ENCODE measurements around the gene TSPAN10.

Gene TSPAN10

DNA sequence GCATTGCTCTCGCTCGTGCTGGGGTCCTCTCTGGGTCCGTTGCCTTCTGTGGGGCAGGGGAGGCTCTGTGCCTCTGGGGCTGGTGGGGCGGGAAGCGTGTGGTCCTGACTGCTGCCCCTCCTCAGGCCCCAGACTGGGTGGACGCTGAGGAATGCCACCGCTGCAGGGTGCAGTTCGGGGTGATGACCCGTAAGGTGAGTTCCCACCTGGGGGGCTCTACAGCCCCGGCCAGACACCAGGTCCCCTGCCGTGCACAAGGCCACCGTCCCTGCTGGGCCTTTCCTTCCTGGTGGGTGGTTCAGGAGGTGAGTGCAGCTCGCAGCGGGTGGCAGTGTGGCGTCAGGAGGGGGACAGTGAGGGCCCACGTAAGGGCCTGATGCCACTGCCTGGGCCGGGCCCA lies 53.6 kb downstream of the TSPAN10 start:
- DNase-seq: no peak

- no peak for DNase-seq
These were observed 54.2 kb downstream of the TSPAN10 start for GRCh38 chr17:81691196-81691595.

DNA sequence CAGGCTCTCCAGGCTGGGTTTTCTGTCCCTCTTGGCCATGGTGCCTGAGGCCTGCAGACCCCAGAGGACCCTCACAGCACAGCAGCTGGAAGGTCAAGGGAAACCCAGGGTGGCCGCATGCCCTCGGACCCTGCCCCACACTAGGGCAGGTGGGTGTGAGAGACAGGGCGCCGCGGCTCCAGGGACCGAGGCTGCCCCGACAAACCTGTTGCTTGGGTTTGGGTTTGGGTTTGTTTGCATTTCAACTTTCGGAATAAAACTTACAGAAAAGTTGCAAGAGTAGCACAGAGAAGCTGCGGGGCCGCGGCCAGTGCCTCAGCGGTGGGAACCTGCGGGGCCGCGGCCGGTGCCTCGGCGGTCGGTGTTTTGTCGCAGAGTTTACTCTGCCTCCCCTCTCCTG lies 54.6 kb downstream of the TSPAN10 start:
- no peak for DNase-seq

GRCh38 chr17:81693509-81694210 lies 56.7 kb downstream of the TSPAN10 start:
- DNase-seq: no peak

- no peak for DNase-seq
These were observed 57.8 kb downstream of the TSPAN10 start for GRCh38 chr17:81694810-81695209.

- no peak for DNase-seq
These were observed 58.2 kb downstream of the TSPAN10 start for GRCh38 chr17:81695211-81695610.

DNA sequence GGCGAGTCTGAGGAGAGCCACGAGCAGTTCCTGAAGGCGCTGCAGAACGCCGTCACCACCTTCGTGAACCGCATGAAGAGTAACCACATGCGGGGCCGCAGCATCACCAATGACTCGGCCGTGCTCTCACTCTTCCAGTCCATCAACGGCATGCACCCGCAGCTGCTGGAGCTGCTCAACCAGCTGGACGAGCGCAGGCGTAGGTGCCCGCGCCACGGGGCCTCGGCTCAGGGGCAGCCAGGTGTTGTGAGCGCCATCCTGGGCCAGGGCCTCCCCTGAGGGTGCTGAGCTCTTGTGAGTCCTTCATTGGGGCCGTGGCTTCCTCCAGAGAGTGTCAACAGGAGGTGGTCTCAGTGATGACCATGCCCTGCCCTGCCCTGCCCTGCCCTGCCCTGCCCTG lies 58.8 kb downstream of the TSPAN10 start:
- no peak for DNase-seq

- DNase-seq: no peak
These were observed 59.4 kb downstream of the TSPAN10 start for GRCh38 chr17:81696218-81696941.

- no peak for DNase-seq
These were observed 60.5 kb downstream of the TSPAN10 start for GRCh38 chr17:81697261-81698044.
